Gastrocnemius medialis (tissue), 4 donors: ENCODE measurements around the gene VPS45.

ENCODE experiments used
- POLR2A ChIP-seq, 2 donors: fragments of 450-650 bp; IDR thresholded peaks; one replicate each; pipeline ENCODE4 v1.6.1; 2017; ENCODE audit warnings: antibody characterized with exemption in 2 of 2, mild to moderate bottlenecking in 2 of 2, moderate library complexity in 2 of 2
- TF ChIP-seq, protein P1 (sequence below), 5 experiments: fragments of 450-650 bp in 3 of 5; fragments of 200-600 bp in 2 of 5; sonication (generic) in 2 of 5; IDR thresholded peaks in 4 of 5; conservative IDR thresholded peaks in 1 of 5; 1 replicate in 4 of 5; 2 replicates in 1 of 5; pipeline ENCODE4 v1.5.1; 2016 to 2019; ENCODE audit warnings: antibody characterized with exemption in 5 of 5, mild to moderate bottlenecking in 3 of 5, moderate library complexity in 3 of 5

DNA sequence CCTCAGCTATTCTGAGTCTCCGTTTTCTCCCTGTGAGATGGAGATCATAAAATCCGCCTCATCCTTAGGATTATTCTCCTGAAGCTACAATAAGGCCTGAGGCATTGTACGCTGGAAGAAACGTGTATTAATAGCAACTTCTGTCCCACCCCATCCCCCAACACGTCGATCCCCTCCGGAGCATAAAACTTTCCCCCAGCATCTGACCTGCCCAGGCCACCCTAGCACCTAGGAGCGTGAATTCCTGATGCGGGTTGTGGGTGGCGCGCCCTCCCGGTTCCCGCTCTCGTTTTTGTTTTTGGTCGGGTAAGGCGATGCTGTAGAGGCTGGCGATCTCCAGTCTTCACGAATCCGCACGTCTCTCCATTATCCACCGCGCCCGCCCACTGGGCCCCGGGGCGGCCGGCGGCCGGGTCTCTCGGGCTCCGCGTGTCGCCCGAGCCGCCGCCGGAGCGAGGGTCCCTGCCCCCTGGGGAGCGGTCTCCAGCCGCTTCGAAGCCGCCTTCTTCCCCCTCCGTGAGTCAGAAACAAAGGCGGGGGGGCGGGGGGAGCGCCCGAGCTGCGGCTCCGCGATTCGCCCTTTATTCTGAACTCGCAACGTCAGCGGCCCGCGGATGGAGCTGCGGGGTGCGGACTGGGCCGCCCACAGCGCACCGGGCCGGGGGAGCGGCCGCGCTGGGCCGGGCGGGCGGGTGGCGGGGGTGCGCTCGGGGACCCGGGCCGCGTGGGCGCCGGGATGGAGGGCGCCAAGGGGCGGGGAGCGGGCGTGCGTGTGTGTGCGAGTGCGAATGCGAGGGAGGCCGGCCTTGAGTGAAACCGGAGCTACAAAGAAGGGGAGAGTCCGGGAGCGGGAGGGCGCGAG lies 81.9 kb downstream of the VPS45 start, which contains the start of gene PLEKHO1:
- TF ChIP-seq, protein P1, sequence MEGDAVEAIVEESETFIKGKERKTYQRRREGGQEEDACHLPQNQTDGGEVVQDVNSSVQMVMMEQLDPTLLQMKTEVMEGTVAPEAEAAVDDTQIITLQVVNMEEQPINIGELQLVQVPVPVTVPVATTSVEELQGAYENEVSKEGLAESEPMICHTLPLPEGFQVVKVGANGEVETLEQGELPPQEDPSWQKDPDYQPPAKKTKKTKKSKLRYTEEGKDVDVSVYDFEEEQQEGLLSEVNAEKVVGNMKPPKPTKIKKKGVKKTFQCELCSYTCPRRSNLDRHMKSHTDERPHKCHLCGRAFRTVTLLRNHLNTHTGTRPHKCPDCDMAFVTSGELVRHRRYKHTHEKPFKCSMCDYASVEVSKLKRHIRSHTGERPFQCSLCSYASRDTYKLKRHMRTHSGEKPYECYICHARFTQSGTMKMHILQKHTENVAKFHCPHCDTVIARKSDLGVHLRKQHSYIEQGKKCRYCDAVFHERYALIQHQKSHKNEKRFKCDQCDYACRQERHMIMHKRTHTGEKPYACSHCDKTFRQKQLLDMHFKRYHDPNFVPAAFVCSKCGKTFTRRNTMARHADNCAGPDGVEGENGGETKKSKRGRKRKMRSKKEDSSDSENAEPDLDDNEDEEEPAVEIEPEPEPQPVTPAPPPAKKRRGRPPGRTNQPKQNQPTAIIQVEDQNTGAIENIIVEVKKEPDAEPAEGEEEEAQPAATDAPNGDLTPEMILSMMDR (IDR thresholded peaks at IDR 0.05 in 4 of 5, conservative IDR thresholded peaks at IDR 0.05 in 1 of 5): no peak
- peak; percentile 94 for TF ChIP-seq POLR2A (IDR thresholded peaks at IDR 0.05)
